Ishikawa (cell line): Measurements from ENCODE around the gene IMMP2L.

Source experiments
- CEBPB ChIP-seq: IDR thresholded peaks from 2 replicates; pipeline ENCODE4 v1.6.1; 2012
- CREB1 ChIP-seq: IDR thresholded peaks from 2 replicates; pipeline ENCODE4 v1.6.1; 2012; ENCODE audit warnings: low read depth
- EGR1 ChIP-seq: IDR thresholded peaks from 2 replicates; pipeline ENCODE4 v1.6.1; 2012
- EP300 ChIP-seq: IDR thresholded peaks from 2 replicates; pipeline ENCODE4 v1.6.1; 2012; ENCODE audit warnings: borderline replicate concordance
- FOXM1 ChIP-seq: IDR thresholded peaks from 2 replicates; pipeline ENCODE4 v1.6.1; 2012; ENCODE audit warnings: low read depth, borderline replicate concordance
- MAX ChIP-seq: IDR thresholded peaks from 2 replicates; pipeline ENCODE4 v1.6.1; 2012
- NFIC ChIP-seq: IDR thresholded peaks from 2 replicates; pipeline ENCODE4 v1.6.1; 2012
- RAD21 ChIP-seq: IDR thresholded peaks from 2 replicates; pipeline ENCODE4 v1.6.1; 2012; ENCODE audit warnings: low read depth
- REST ChIP-seq: IDR thresholded peaks from 2 replicates; pipeline ENCODE4 v1.6.1; 2012; ENCODE audit warnings: low read depth, mild to moderate bottlenecking
- TAF1 ChIP-seq: IDR thresholded peaks from 2 replicates; pipeline ENCODE4 v1.6.1; 2012; ENCODE audit warnings: low read depth, mild to moderate bottlenecking
- TCF12 ChIP-seq: IDR thresholded peaks from 2 replicates; pipeline ENCODE4 v1.6.1; 2012; ENCODE audit warnings: low read depth
- TEAD4 ChIP-seq: IDR thresholded peaks from 2 replicates; pipeline ENCODE4 v1.6.1; 2012
- USF1 ChIP-seq: IDR thresholded peaks from 2 replicates; pipeline ENCODE4 v1.6.1; 2012
- YY1 ChIP-seq: IDR thresholded peaks from 2 replicates; pipeline ENCODE4 v1.6.1; 2012; ENCODE audit warnings: low read depth
- ZBTB7A ChIP-seq: IDR thresholded peaks from 2 replicates; pipeline ENCODE4 v1.6.1; 2012; ENCODE audit warnings: low read depth

Gene IMMP2L

GRCh38 chr7:110943701-110944345, 618.5 kb downstream of the IMMP2L start:
- TF ChIP-seq TAF1 = no peak
- TF ChIP-seq ZBTB7A = no peak

- no peak for TF ChIP-seq REST
- no peak for TF ChIP-seq EGR1
- TF ChIP-seq TCF12 = no peak
- no peak for TF ChIP-seq RAD21
- no peak for TF ChIP-seq CEBPB
- TF ChIP-seq FOXM1 = no peak
- TF ChIP-seq NFIC = no peak
- no peak for TF ChIP-seq ZBTB7A
- TF ChIP-seq USF1 = no peak
- TF ChIP-seq YY1 = no peak
- TF ChIP-seq CREB1 = no peak
Measured at GRCh38 chr7:110941385-110941784, 620.9 kb downstream of the IMMP2L start.

GRCh38 chr7:110940756-110941155, 621.5 kb downstream of the IMMP2L start:
- TF ChIP-seq CEBPB (no peak), TCF12 (no peak), TEAD4 (no peak), CREB1 (no peak), EGR1 (no peak), YY1 (no peak), EP300 (no peak), ZBTB7A (no peak), FOXM1 (no peak), USF1 (no peak), MAX (no peak), RAD21 (no peak), NFIC (no peak), REST (no peak)

GRCh38 chr7:110938165-110938564, 624.1 kb downstream of the IMMP2L start:
- no peak for TF ChIP-seq TCF12
- no peak for TF ChIP-seq YY1
- no peak for TF ChIP-seq TEAD4
- no peak for TF ChIP-seq MAX
- TF ChIP-seq CREB1 = no peak
- no peak for TF ChIP-seq ZBTB7A
- no peak for TF ChIP-seq NFIC
- no peak for TF ChIP-seq FOXM1

- TF ChIP-seq TCF12 (no peak), CEBPB (no peak), REST (no peak), EGR1 (no peak)
Measured at GRCh38 chr7:110929480-110930249, 632.6 kb downstream of the IMMP2L start.
